Type B pancreatic cell (in vitro differentiated cells): ENCODE results near the gene P4HTM. TPM values are rescaled to one million over a fixed set of nuclear protein-coding genes. Genes with fewer than 3 reads are reported as not detected.

ENCODE experiments used
- DNase-seq: peaks from one replicate; pipeline ENCODE4 v3.0.0; 2021; ENCODE audit warnings: mixed read lengths; ENCODE audit not compliant: unreplicated experiment; ENCODE audit errors: extremely low spot score
- H3K27ac Mint-ChIP-seq: 2 replicates; pipeline ENCODE4 v1.8.0; 2021; ENCODE audit warnings: mild to moderate bottlenecking, mixed read lengths
- H3K27me3 Mint-ChIP-seq: 2 replicates; pipeline ENCODE4 v1.8.0; 2021; ENCODE audit warnings: mixed read lengths
- H3K36me3 Mint-ChIP-seq: 2 replicates; pipeline ENCODE4 v1.8.0; 2021; ENCODE audit warnings: mixed read lengths
- H3K4me1 Mint-ChIP-seq: one replicate; pipeline ENCODE4 v1.8.0; 2021; ENCODE audit warnings: mixed read lengths; ENCODE audit not compliant: unreplicated experiment
- H3K4me3 Mint-ChIP-seq: 2 replicates; pipeline ENCODE4 v1.8.0; 2021; ENCODE audit warnings: mild to moderate bottlenecking, mixed read lengths
- H3K9me3 Mint-ChIP-seq: 2 replicates; pipeline ENCODE4 v1.8.0; 2021; ENCODE audit warnings: mixed read lengths
- total RNA-seq: library from RNA; stranded (reverse); gene quantifications from 2 replicates; pipeline ENCODE4 v1.2.1, GENCODE V29; 2021; ENCODE audit warnings: low replicate concordance
- TF ChIP-seq, protein P1 (sequence below): fragments of 200-600 bp; sonication (generic); conservative IDR thresholded peaks from 2 replicates; pipeline ENCODE4 v1.5.0; 2021; ENCODE audit warnings: antibody characterized with exemption, mild to moderate bottlenecking

P4HTM gene
- total RNA-seq, 1 donor from 2014 or later, result 54.8 TPM

DNA sequence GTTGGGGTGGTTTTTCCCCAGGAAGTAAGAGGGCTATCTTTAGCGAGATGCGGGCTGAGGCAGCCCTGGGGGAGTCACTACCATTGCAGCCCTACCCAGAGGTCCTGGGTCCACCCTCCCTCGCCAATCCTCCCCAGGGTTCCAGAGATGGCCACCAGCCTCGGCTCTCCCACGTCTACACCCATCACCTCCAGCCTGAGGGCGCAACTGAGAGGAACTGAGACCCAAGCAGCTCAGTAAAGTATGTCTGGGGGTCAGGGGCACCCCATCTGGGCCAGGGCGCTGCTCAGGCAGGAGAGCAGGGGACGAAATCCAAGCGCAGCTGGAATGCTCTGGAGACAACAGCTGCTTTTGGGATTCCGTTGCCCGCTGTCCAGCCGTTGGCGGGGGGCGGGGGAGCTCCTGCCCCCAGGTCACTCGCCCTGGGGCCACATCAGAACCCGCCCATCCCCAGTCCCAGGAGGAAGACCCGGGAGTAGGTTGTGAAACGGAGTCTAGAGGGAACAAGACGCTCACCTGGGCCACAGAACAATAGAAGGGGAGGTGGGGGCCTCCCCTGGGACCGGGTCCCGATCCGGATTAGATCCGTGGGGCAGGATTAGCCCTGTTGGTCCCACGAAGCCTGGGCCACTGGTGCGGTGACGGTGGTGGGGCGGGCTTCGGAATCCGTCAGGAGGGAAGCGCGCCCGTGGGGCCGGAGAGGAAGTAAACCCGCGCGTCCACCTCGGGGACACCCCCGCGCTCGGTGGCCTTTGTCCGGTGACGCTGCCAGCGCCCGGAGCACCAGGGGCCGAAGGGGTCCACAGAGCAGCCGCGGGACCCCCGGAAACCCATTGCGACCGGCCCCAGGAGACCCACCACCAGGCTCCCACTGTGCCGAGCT, 30.5 kb downstream of the P4HTM start:
- H3K4me3 Mint-ChIP-seq, result peak overlapping the region; percentile 96
- H3K27me3 Mint-ChIP-seq, result no peaks in the 10 kb centered on the region
- H3K27ac Mint-ChIP-seq, result peak overlapping the region; percentile 87
- TF ChIP-seq, protein P1, sequence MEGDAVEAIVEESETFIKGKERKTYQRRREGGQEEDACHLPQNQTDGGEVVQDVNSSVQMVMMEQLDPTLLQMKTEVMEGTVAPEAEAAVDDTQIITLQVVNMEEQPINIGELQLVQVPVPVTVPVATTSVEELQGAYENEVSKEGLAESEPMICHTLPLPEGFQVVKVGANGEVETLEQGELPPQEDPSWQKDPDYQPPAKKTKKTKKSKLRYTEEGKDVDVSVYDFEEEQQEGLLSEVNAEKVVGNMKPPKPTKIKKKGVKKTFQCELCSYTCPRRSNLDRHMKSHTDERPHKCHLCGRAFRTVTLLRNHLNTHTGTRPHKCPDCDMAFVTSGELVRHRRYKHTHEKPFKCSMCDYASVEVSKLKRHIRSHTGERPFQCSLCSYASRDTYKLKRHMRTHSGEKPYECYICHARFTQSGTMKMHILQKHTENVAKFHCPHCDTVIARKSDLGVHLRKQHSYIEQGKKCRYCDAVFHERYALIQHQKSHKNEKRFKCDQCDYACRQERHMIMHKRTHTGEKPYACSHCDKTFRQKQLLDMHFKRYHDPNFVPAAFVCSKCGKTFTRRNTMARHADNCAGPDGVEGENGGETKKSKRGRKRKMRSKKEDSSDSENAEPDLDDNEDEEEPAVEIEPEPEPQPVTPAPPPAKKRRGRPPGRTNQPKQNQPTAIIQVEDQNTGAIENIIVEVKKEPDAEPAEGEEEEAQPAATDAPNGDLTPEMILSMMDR, result no peak
- DNase-seq, result no peak
- H3K9me3 Mint-ChIP-seq, result no peaks in the 10 kb centered on the region
- peaks cover 11% of the 10 kb centered on the region for H3K4me1 Mint-ChIP-seq
- H3K36me3 Mint-ChIP-seq, result peaks cover 4% of the 10 kb centered on the region

DNA sequence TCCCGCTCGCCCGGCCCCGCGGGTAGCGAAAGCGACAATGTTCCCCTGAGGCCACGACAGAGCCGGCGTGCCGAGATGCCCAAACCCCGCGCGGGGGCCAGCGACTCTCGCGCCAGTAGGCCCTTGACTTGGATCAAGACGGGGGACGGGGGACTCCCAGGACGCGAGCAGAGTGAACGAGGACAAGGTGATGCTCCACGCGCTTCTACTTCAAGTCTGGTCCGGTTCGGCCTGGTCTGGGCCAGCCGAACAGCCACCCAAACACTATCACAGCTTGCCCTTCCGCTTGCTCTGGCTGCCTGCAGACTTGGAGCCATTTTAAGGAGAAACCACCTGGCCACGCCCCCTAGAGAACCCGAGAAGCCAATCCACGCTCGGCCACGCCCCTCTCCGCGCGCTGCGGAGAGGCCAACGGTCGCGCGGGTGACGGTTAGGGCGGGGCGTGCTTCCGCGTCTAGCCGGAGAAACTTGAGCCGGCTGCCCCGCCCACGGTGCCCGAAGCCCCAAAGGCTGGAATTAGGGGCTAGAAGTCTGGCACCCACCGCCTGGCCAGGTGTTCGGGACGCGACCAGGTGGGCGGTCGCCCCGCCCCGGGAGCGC, 31.3 kb downstream of the P4HTM start:
- peaks cover 11% of the 10 kb centered on the region for H3K4me1 Mint-ChIP-seq
- no peaks in the 10 kb centered on the region for H3K27me3 Mint-ChIP-seq
- TF ChIP-seq, protein P1, result no peak
- H3K4me3 Mint-ChIP-seq, result peak overlapping the region; percentile 96
- no peaks in the 10 kb centered on the region for H3K9me3 Mint-ChIP-seq
- peak; percentile 98 for DNase-seq
- H3K27ac Mint-ChIP-seq, result peak overlapping the region; percentile 97
- peaks cover 4% of the 10 kb centered on the region for H3K36me3 Mint-ChIP-seq

DNA sequence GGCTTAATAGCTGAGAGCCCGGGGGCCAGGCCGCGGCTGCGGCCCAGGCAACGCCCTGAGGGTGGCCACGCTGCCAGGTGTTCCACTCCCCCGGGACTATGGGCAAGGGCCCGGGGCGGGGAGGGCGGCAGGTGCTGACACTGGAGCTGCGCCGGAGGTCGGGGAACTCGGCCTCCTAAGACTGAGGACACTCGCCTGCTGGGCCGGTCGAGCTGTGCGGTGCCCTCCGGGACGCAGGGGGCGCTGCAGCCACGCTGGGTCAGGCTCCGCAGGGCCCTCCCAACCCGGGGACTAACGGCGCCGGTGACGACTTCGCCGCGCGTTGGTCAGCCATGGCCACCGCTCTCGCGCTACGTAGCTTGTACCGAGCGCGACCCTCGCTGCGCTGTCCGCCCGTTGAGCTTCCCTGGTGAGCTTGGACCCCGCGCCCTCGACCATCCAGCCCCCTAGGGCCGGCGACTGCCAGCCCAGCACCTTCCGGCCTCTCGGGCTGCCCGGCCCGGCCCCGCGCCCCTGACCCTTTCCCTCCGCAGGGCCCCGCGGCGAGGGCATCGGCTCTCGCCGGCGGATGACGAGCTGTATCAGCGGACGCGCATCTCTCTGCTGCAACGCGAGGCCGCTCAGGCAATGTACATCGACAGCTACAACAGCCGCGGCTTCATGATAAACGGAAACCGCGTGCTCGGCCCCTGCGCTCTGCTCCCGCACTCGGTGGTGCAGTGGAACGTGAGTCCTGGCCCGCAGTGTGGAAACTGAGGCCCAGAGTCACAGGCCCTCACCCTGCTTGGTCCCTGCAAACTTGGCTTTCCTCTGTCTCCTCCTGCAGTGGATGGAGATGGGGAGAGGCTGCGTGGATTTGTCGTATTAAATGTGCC, 32.0 kb downstream of the P4HTM start, which contains the start of gene NDUFAF3:
Gene NDUFAF3, plus strand, starts transcription at position 309 of the 875 bp plus-strand sequence. Its CDS starts 24 bp downstream, at position 333.
- H3K4me1 Mint-ChIP-seq, result peaks cover 15% of the 10 kb centered on the region
- no peaks in the 10 kb centered on the region for H3K27me3 Mint-ChIP-seq
- peaks cover 8% of the 10 kb centered on the region for H3K36me3 Mint-ChIP-seq
- TF ChIP-seq, protein P1, result peak; percentile 99
- DNase-seq, result peak; percentile 98
- peak within 1 kb of the TSS; percentile 97 for H3K27ac Mint-ChIP-seq
- no peaks in the 10 kb centered on the region for H3K9me3 Mint-ChIP-seq
- peak within 1 kb of the TSS; percentile 96 for H3K4me3 Mint-ChIP-seq

DNA sequence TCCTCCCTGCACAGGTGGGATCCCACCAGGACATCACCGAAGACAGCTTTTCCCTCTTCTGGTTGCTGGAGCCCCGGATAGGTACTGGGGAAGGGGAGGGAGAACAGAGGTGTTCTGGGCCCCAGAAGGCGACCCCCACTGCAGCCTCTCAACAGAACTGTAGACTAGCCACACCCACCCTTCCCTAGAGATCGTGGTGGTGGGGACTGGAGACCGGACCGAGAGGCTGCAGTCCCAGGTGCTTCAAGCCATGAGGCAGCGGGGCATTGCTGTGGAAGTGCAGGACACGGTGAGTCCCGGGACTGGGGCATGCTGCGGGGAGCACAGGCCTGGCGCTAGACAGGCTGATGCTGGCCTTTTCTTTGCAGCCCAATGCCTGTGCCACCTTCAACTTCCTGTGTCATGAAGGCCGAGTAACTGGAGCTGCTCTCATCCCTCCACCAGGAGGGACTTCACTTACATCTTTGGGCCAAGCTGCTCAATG, 32.7 kb downstream of the P4HTM start:
- Mint-ChIP-seq H3K27me3 (no peaks in the 10 kb centered on the region), H3K4me1 (peaks cover 19% of the 10 kb centered on the region), H3K36me3 (peaks cover 12% of the 10 kb centered on the region), H3K9me3 (no peaks in the 10 kb centered on the region), H3K4me3 (peak overlapping the region; percentile 94), H3K27ac (peak overlapping the region; percentile 92)
- TF ChIP-seq, protein P1, result no peak
- no peak for DNase-seq

DNA sequence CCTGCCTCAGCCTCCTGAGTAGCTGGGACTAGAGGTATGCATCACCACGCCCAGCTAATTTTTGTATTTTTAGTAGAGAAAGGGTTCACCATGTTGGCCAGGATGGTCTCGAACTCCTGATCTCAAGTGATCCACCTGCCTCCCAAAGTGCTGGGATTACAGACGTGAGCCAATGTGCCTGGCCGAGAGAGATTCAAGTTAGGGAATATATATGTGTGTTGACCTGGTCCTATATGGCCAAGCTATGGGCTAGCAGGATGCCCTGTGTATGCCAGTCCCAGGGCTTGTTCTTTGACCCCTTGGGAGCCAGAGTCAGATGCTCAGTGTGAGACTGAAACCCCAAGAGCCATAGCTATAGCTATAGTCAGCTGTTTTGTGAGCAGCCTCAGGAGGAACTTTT, 33.7 kb downstream of the P4HTM start:
- TF ChIP-seq, protein P1, result no peak
- no peak for DNase-seq
- Mint-ChIP-seq H3K27ac (peak overlapping the region; percentile 92), H3K36me3 (peaks cover 16% of the 10 kb centered on the region), H3K9me3 (no peaks in the 10 kb centered on the region), H3K4me3 (peak overlapping the region; percentile 94), H3K27me3 (no peaks in the 10 kb centered on the region), H3K4me1 (peaks cover 26% of the 10 kb centered on the region)
